ENCODE data around the gene S100A8.

Gene S100A8

DNA sequence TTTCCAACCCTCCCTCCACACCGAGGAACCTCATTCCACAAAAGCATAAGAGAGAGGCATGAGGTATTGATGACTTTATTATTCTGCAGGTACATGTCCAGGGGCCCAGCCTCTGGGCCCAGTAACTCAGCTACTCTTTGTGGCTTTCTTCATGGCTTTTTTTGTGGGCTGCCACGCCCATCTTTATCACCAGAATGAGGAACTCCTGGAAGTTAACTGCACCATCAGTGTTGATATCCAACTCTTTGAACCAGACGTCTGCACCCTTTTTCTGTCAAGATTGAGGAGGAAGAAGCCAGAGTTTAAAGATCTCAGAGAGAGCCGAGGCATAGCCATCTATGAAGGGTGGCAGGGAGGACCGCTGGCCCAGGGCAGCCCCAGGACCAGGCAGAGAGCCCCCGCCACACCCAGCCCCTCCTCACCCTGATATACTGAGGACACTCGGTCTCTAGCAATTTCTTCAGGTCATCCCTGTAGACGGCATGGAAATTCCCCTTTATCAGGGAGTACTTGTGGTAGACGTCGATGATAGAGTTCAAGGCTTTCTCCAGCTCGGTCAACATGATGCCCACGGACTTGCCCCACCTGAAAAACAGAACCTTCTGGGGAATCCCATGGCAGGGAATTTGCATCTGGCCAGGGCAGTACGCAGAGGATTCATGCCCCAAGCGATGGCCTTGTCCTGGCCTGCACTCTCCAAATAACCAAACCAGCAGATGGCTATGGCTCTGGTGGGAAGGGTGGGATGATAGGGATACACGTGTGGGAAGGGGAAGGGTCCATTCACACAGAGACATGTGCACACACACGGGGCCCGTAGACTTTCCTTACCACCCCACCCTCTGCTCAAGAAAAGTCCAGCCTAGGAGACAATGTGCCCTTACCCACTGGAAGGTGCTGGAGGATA lies 647 bp downstream of the S100A8 start:
- no peak for DNase-seq

DNA sequence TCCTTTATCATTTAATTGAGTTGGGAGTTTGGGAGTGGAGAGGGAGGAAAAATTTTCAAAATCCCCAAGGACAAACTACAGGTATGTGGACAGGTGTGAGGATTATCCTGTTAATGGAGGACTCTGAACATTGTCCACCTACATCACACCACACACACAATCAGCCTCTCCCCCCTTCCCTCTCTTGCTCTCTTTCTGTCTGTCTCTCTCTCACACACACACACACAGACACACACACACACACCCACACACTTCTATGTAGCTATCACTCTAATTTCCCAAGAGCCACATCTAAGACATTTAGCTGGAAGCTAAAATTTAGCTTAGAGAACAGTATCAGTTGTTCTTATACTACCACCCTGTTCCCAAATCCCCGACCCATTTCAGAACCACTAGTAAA lies 1.5 kb downstream of the S100A8 start:
- DNase-seq: no peak

DNA sequence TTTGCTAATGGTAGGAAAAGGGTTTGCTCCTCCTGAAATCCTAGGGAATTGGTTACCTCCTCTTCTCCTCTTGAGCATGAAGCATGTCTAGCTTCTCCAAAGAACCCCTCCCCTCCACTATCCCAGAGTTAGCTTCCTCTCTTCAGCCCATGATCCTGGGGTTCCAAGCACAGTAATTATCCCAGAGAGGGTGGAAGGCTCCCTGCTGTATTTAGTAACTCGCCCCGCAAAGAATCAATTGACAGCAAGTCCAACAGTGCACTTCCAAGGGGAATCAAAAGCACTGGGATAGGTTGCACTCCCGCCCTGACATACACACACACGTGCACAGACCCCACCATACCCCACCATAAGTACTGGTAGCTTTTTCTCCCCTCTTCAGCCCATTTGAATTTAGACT lies 3.1 kb downstream of the S100A8 start:
- DNase-seq: no peak

DNA sequence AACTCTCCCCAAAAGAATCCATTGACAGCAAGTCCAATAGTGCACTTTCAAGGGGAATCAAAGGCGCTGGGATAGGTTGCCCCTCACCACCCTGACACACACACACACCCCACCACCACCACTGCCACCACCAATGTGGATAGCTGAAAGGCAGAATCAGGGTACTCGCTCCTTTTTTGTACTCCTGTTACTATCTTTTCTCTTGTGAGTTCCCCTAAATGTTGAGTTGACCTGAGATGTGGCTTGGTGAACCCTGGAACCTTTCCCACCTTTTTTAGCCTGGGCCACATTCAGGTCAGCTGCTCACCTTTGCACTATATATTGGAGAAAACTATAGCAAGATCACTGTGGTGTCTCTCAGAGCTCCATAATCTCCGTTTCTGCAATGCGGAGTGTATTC lies 3.9 kb downstream of the S100A8 start:
- DNase-seq: no peak

DNA sequence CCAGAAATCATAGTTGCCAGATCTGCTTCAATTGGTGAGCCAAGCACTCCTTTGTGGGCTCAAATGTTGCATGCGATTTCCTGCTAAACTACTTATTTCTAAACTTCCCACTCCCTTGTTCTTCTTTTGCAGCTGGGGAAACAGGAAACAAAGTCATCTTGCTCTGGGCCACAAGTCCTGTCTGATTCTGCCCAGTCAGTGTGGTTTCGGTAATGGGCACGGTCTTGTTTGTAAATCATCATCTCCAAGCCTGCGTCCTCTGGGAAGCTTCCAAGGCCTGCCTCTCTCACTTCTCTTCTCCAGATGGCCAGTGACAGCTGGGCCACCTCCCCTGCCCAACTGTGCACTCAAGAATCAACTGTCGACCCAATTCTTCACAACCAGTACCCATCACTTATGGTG lies 4.4 kb downstream of the S100A8 start:
- DNase-seq: no peak

DNA sequence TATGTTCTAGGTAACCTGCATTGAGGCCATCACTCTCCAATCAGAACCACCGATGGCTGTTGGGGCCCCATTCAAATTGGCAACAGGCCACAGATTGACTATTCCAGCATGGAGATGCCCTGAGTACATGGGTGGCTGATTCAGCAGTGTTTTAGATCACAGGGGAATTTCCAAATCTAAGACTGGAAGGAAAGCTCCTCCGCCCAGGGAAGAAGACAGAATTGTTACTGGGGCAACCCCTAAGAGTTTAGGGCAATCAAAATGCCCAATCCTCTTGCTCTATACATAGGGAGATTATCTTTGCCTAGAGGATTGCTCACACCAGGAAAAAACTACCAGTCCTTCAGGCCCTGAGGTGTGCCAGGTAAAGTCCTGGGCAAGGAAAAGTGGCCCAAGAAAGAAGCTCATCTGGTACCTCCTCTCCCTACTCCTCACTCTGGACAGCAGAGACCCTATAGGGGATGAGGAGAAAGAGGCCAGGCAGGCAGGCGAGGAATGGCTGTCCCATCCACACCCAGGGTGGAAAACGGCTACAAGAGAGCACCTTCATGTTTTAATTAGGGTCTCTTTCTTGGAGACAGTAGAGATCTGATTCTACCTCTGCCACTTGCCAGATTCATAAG lies 5.8 kb downstream of the S100A8 start:
- DNase-seq: no peak

DNA sequence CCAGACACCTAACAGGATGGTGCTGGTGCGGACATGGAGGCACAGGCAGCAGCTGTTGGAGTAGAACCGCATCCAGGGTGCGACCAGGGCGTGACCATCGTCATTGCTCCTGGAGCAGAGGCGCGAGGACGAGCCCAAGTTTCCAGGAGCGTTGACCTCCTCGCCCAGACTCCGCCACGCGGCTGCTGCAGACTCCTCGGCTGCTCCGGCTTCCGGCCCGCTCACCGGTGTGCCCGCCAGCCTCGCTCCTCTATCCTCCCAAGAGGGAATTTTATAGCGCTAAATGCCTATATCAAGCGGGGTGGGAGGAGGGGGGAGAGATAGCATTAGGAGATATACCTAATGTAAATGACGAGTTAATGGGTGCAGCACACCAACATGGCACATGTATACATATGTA lies 10.2 kb downstream of the S100A8 start:
- DNase-seq: no peak

DNA sequence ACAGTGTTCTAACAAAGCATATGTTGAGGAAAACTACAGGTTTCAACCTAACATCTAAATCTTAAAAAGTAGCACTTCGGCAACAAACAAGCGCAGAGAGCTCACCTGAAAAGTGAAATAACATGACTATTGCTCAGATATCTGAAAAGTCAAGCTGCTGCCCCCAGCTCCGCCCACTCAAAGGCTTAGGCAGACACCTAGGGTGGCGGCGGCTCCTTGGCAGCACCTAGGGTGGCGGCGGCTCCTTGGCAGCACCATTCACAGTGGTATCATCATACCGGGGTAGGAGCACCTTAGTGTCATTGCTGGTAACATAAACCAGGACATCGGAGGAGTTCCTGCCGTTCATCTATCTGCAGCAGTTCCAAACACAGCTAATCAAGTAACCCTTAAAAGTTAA lies 11.3 kb downstream of the S100A8 start:
- no peak for DNase-seq

DNA sequence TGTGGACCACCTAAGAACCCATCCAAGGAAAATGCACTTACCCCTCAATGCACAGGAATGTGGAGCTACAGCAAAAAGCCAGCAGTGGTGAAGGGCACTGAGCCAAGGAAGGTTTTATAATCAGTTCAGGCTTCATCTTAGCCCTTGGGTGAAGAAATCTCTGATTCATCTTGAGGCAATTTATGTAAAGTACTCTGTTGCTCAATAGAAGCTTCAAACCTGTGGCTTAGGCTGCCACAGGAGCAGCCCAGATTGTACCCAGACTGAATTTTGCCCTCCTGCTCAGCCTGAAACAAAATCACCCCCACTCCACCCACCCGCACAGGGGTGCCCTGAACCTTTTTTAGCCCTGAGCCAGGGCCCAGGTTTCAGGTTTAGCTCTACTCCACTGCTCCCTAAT lies 15.4 kb downstream of the S100A8 start, which contains the start of gene S100A12:
Gene S100A12 (minus strand): TSS at position 111 of the 400 bp plus-strand sequence. CDS start 1,029 bp downstream, outside the sequence.
- DNase-seq: no peak

DNA sequence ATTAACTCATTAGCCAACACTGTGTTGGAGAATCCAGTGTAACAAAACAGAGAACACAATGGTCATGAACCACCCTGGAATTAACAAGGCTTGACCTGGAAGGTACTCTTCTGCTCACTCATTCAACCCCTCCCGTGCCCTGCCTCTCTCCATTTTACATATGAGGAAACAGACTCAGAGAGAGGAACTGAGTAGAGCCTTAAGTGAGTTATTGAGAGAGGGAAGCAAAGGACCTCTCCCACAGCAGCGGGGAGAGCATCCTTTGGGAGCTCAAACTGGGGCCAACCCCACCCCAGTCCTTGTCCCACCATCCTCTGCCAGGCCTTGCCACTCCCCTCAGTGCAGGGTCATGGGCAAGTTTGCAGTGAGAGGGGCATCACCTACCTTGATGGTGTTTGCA lies 16.8 kb downstream of the S100A8 start:
- DNase-seq: no peak

DNA sequence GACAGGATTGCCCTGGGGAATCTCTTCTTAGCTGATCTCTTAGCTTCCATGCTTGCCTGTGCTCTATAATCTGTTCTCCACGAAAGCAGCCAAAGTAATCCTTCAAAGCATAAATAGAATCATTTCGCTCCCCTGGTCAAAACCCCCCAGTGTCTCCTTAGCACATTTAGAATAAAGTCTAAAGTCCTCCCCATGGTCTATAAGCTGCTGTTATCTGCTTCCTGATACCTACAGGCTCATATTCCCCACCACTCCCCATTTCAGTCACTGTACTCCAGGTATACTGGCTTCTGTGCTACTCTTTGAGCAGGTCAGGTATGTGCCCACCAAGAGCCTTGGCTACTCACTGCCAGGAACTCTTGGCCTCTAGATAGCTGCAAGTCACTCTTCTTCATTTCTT lies 18.3 kb downstream of the S100A8 start:
- no peak for DNase-seq

DNA sequence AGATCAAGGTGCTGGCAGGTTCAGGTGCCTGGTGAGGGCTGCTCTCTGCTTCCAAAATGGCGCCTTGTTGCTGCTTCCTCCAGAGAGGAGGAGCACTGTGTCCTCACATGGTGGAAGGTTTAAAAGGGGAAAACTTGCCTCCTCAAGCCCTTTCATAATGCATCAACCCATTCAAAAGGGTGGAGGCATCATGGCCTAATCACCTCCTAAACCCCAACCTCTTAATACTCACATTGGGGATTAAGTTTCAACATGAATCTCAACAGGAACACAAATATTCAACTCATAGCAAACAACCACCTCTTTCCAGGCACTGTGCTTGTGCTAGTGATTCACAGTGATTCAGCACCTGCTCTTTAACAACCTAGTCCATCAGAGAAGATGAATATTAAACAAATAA lies 19.6 kb downstream of the S100A8 start:
- DNase-seq: no peak

DNA sequence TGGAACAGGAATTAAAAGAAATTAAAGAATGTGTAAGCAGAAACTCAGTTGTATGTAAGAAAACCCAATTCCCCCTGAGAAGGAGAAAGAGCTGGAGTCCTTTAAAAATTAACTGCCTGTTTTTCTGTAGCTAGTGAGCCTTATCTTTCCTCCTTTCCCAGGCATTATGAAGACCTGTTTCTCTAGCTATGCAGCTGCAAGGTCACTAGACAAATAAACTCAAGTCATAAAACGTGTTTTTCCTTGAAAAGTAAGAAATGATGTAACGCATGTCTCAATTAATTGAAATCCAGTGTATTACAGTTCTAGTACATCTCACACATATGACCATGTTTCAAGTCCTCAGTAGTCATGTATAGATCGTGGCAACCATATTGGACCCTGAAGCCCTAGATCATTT lies 20.7 kb downstream of the S100A8 start:
- DNase-seq: no peak

DNA sequence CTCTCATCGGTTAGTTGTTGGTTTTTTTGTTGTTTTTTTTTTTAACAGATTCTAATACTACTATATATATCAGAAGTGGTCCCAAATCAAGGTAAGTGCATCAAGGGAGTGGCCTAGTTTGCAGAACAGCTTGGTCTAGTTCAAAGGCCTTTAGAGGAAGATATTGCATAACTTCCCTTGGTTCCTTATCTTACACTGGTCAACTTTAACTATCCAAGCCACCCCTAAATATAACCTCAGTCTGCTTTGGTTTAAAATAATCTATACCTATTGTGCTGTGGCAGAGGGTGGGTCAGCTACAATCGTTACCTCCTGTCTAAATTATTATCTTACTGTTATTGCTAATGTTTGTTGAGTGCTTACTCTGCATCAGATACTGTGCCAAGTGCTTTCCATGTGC lies 22.4 kb downstream of the S100A8 start:
- DNase-seq: no peak

DNA sequence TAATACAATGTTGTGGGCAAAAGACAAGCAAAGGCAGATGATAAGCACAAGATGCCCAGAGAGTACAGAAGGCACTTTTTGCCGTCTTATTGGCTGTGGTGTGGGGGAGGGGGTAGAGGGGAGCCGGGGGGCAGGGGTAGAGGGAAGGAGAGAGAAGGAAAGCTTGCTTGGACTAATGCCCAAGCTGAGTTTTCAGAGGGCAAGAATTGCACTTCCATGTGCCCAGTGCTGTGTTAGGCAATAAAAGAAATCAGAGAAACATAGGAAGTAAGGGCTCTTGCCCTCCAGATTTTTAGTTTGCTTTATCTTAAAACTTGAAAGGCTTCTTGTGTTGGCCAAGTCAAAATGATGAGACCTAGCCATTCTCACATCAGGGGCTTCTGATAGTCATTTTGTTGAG lies 23.8 kb downstream of the S100A8 start:
- no peak for DNase-seq

DNA sequence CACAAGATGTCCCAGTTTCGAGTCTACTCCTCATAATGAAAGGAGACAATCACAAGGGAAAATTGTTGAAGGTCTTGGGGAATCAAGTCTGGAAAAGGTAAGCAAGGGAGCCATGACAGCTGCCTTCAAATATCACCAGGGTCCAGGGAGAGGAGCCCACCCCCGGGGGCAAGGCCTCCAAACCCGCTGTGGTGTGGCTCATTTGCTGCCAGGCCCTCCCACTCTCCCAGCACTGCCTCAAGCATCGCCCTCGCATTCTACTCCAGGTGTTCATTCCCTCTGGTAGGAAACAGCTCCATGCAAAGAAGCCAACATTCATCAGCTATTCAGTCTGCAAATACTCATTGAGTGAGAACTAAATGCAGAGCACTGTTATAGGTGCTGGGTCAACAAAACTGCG lies 24.6 kb downstream of the S100A8 start:
- no peak for DNase-seq

DNA sequence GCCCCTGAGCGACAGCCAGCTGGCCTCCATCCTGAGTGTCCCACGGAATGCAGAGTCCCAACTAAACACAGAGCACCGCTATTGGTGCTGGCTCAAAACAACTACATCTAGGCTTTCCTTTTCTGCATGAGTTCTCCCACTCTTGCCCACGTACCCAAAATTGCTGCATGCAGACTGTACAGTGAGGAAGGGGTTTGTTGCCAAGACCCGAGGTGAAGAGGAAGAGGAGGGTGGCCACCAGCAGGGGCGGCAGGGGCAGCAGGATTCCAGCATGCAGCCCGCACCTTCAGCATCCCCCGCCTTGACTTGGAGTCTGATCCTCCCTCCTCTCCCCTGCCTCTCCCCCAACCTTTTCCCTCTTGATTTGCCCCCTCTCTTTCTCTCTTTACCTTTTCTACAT lies 25.2 kb downstream of the S100A8 start:
- DNase-seq: no peak

DNA sequence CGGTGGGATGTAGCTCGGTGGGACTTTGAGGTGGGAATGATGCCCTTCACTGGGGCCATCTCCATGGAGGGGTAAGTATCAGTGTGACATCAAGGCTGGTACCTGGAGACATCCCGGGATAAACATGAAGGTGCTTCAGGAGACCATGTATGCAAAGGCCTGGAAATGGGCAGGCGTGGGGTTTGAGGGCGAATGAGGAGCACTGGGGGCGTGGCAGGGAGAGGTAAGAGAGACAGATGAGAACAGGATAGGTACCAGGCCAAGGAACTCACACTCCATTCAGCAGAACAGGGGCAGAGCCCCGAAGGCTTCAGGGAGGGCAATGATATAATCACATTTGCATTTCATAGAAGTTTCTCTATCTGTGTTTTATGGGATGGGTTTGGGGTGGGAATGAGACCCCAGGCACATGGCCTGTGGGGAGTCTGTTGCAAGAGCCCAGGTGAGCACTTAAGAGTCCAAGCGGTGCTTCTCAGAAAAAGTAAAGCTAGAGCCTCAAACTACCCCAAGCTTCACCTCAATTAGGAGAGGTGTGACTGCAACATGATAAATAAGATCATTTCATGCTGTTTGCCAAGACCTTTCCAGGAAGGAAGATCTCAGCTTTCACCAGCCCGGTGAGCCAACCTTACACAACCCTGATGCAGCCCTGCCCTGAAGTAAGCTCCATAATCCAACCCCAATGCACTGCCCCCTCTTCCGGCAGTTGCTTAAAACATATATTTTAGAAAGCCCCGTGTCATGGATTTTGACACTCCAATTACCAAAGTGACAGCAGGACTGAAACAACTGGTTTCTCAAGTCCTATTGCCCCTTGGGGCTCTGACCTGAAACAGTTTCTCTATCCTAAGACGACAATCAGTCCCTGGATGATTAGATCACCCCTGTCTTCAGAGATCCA lies 25.9 kb downstream of the S100A8 start:
- no peak for DNase-seq

DNA sequence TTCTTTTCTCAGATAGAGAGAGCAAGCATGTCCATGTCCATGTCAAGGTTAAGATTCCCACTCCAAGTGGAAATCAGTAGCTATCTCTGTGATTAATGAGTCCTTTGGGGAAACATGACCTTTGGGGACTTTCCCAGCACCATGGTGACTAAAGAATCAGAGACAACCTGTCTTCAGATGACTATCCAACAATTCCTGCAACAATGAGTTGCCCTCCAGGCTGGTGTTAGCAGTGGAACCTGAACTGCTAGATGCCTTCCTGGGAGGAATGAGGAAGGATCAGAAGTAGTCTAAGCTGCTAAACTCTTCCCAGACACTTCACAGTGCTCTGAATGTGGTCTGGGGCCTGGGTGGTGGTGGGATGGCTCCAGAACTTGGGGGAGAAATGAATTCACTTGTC lies 26.7 kb downstream of the S100A8 start:
- DNase-seq: no peak

DNA sequence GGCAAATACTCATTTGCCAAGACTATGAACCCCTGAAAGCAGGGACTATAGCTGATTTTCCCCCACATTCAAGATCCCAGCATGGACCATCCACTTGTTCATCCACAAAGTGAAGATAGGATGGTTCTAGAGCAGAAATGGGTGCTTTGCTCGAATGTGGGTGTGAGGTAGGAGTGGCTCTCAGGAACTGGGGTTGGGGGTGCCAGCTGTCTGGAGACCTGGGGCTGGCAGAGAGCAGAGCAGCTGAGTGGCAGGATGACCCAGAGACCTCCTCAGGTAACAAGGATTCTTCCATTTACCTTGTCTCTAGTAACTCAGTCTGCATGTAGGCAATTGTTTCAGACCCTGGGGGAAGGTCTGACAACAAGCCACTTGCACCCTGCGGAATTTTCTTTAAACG lies 27.2 kb downstream of the S100A8 start:
- no peak for DNase-seq

DNA sequence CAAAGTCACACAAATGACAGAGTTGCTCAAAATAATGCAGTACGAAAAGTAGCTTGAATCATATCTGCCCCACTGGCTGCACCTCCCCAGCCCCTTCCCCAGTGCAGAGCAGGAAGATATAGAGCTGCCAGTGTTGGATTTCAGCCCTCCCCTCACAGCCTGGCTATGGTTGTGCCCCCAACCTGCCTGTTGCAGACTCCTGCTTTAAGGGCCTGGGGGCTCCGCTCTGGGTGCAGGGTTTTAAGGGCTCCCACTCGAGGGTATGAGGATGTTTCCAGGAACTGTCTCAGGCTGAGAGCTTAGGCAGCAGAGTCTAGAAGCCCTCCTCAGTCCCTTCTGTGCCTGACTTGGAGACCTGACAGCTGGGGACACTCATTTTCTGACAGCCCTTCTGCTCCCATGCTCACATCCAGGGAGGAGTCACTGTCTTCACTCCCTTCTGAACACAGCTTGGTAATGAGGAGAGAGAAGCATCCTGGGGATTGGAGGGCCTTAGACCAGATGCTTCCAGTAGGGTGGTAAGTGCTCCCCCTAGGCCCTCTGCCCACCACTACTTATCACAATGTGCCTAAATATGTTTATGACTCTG lies 28.6 kb downstream of the S100A8 start:
- no peak for DNase-seq

DNA sequence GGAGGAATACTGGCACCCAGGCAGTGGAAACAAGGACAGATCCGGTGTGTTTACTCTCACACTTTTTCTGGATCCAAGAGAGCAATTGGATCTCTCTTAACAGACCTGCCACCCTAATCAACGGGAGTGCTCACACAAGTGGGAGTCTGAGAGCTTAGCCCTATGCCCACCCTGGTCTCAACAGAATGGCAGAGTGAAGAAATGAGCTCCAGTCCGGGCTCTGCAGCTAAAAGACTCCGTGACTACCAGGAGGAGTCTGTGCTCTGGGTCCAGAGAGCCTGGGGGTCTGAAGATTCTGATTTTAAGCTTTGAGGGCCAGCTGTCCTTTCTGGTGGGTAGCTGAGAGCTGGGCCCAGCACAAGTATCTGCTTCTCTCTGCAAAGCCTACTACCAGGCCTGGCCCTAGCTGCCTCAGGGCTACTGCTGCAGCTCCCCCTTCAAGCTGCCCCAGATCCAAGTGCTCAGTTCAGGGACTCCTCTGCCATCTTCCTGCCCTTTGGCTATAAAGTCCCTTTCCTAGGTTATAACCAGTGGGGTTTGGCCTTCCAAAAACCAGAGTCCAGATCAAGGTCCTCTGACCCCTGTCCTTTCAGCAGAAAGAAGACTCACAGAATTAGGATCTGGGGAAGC lies 29.3 kb downstream of the S100A8 start:
- no peak for DNase-seq

Measured in activated CD4-positive, alpha-beta T cell treated with anti-CD3 and anti-CD28 coated beads, Interleukin-2, amount 50 U/mL, for 4 hours (primary cell).